ENCODE results near the gene SRSF4.

SRSF4 gene

GRCh38 chr1:29186252-29186651 lies 4.6 kb upstream of the SRSF4 start:
- Histone ChIP-seq H3K79me2 (ENCODE audit: insufficient read depth, low read length) (peaks cover 3% of the 10 kb centered on the region; the same call in 1 of the 2 replicates), H4K20me1 (ENCODE audit: insufficient read depth, low read length) (no peaks in the 10 kb centered on the region), H3K9ac (ENCODE audit: low read length) (no peak overlapping the region), H2AFZ (ENCODE audit: low read length) (no peak overlapping the region), H3K9me2 (ENCODE audit: low read depth, low read length) (no peaks in the 10 kb centered on the region), H3K27ac (ENCODE audit: low read depth, low read length, poor library complexity, severe bottlenecking) (no peak overlapping the region), H3K9me3 (ENCODE audit: low read length) (no peaks in the 10 kb centered on the region), H3K27me3 (ENCODE audit: insufficient read depth, low read length) (no peaks in the 10 kb centered on the region), H3K4me2 (ENCODE audit: low read length) (no peak overlapping the region), H3F3A (ENCODE audit: insufficient read depth, low read length) (no peaks in the 10 kb centered on the region), H3K4me1 (ENCODE audit: insufficient read depth, low read length, severe bottlenecking) (peaks cover 13% of the 10 kb centered on the region), H3K36me3 (ENCODE audit: insufficient read depth, low read length) (peaks cover 3% of the 10 kb centered on the region; the same call in 1 of the 2 replicates), H3K4me3 (ENCODE audit: low read depth, low read length, poor library complexity, severe bottlenecking) (no peak overlapping the region)
- no peak for TF ChIP-seq EZH2 (IDR thresholded peaks at IDR 0.05; ENCODE audit: borderline replicate concordance, low read length)
- TF ChIP-seq, protein P1, sequence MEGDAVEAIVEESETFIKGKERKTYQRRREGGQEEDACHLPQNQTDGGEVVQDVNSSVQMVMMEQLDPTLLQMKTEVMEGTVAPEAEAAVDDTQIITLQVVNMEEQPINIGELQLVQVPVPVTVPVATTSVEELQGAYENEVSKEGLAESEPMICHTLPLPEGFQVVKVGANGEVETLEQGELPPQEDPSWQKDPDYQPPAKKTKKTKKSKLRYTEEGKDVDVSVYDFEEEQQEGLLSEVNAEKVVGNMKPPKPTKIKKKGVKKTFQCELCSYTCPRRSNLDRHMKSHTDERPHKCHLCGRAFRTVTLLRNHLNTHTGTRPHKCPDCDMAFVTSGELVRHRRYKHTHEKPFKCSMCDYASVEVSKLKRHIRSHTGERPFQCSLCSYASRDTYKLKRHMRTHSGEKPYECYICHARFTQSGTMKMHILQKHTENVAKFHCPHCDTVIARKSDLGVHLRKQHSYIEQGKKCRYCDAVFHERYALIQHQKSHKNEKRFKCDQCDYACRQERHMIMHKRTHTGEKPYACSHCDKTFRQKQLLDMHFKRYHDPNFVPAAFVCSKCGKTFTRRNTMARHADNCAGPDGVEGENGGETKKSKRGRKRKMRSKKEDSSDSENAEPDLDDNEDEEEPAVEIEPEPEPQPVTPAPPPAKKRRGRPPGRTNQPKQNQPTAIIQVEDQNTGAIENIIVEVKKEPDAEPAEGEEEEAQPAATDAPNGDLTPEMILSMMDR (IDR thresholded peaks at IDR 0.05; ENCODE audit: low read length) = no peak

DNA sequence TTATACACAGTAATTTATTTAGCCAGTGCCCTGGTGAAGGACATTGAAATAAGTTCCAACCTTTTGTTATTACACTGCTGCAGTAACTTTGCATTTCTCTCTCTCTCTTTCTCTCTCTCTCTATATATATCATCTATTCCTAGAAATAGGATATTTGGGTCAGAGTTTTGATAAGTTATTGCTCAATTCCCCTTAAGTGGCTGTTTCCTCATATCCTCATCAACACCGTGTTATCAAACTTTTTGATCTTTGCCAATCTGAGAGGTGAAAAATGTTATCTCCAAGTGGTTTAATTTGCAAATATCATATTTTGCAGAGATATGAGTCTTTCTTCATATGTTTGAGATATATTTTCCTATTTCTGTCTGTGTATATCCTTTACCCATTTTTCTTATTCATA lies 1.6 kb upstream of the SRSF4 start:
- no peaks in the 10 kb centered on the region for H3K9me2 ChIP-seq (ENCODE audit: low read depth, low read length)
- H3K4me3 ChIP-seq (ENCODE audit: low read depth, low read length, poor library complexity, severe bottlenecking) = no peak overlapping the region
- H3K4me1 ChIP-seq (ENCODE audit: insufficient read depth, low read length, severe bottlenecking) = peaks cover 38% of the 10 kb centered on the region
- no peak overlapping the region for H3K4me2 ChIP-seq (ENCODE audit: low read length)
- H3K9me3 ChIP-seq (ENCODE audit: low read length) = no peaks in the 10 kb centered on the region
- H3K36me3 ChIP-seq (ENCODE audit: insufficient read depth, low read length) = peaks cover 32% of the 10 kb centered on the region
- H3K79me2 ChIP-seq (ENCODE audit: insufficient read depth, low read length) = peaks cover 33% of the 10 kb centered on the region
- no peaks in the 10 kb centered on the region for H3K27me3 ChIP-seq (ENCODE audit: insufficient read depth, low read length)
- peaks cover 7% of the 10 kb centered on the region for H4K20me1 ChIP-seq (ENCODE audit: insufficient read depth, low read length)
- no peak overlapping the region for H3K27ac ChIP-seq (ENCODE audit: low read depth, low read length, poor library complexity, severe bottlenecking)
- peak overlapping the region; percentile 93; the same call in 1 of the 2 replicates for H2AFZ ChIP-seq (ENCODE audit: low read length)
- TF ChIP-seq EZH2 (IDR thresholded peaks at IDR 0.05; ENCODE audit: borderline replicate concordance, low read length) = no peak
- TF ChIP-seq, protein P1 (IDR thresholded peaks at IDR 0.05; ENCODE audit: low read length) = no peak
- no peaks in the 10 kb centered on the region for H3F3A ChIP-seq (ENCODE audit: insufficient read depth, low read length)
- no peak overlapping the region for H3K9ac ChIP-seq (ENCODE audit: low read length)

- H3K4me1 ChIP-seq (ENCODE audit: insufficient read depth, low read length, severe bottlenecking) = peaks cover 42% of the 10 kb centered on the region
- no peak for TF ChIP-seq EZH2 (IDR thresholded peaks at IDR 0.05; ENCODE audit: borderline replicate concordance, low read length)
- TF ChIP-seq, protein P1 (IDR thresholded peaks at IDR 0.05; ENCODE audit: low read length) = no peak
- no peaks in the 10 kb centered on the region for H3F3A ChIP-seq (ENCODE audit: insufficient read depth, low read length)
- H3K27me3 ChIP-seq (ENCODE audit: insufficient read depth, low read length) = no peaks in the 10 kb centered on the region
- H3K27ac ChIP-seq (ENCODE audit: low read depth, low read length, poor library complexity, severe bottlenecking) = peak overlapping the region; percentile 80
- H4K20me1 ChIP-seq (ENCODE audit: insufficient read depth, low read length) = peaks cover 7% of the 10 kb centered on the region
- H3K79me2 ChIP-seq (ENCODE audit: insufficient read depth, low read length) = peaks cover 58% of the 10 kb centered on the region
- H2AFZ ChIP-seq (ENCODE audit: low read length) = no peak overlapping the region
- peak overlapping the region; percentile 100 for H3K4me2 ChIP-seq (ENCODE audit: low read length)
- no peaks in the 10 kb centered on the region for H3K9me2 ChIP-seq (ENCODE audit: low read depth, low read length)
- H3K9me3 ChIP-seq (ENCODE audit: low read length) = no peaks in the 10 kb centered on the region
- peak overlapping the region; percentile 100 for H3K9ac ChIP-seq (ENCODE audit: low read length)
- peak overlapping the region; percentile 96 for H3K4me3 ChIP-seq (ENCODE audit: low read depth, low read length, poor library complexity, severe bottlenecking)
- peaks cover 56% of the 10 kb centered on the region for H3K36me3 ChIP-seq (ENCODE audit: insufficient read depth, low read length)
Measured at GRCh38 chr1:29180497-29181412, 945 bp downstream of the SRSF4 start.
